ENCODE results near the gene ATF6. TPM values are rescaled to one million over a fixed set of nuclear protein-coding genes. Genes with fewer than 3 reads are reported as not detected.

Gene ATF6
- total RNA-seq, 3 donors from 2014 or later = 21.7 to 24.9 (median 24.5) TPM

DNA sequence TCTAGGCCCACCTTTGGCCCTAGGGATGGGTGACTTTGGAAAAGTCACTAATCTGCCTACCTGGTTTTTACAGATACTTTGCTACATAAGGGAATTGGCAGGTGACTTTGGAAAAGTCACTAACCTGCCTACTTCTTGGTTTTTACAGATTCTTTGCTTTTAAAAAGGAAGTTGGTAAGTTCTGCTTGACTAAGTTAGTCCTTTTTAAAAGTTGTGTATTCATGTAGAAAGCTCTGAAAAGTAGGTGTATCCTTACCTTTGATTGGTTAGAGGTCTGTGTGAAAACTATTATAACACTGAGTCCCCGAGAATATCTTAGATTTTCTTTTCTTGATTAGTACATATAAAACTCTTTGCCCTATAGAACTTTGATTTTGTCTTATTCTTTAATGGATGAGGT lies 12.4 kb downstream of the ATF6 start:
- TF ChIP-seq, protein P1, sequence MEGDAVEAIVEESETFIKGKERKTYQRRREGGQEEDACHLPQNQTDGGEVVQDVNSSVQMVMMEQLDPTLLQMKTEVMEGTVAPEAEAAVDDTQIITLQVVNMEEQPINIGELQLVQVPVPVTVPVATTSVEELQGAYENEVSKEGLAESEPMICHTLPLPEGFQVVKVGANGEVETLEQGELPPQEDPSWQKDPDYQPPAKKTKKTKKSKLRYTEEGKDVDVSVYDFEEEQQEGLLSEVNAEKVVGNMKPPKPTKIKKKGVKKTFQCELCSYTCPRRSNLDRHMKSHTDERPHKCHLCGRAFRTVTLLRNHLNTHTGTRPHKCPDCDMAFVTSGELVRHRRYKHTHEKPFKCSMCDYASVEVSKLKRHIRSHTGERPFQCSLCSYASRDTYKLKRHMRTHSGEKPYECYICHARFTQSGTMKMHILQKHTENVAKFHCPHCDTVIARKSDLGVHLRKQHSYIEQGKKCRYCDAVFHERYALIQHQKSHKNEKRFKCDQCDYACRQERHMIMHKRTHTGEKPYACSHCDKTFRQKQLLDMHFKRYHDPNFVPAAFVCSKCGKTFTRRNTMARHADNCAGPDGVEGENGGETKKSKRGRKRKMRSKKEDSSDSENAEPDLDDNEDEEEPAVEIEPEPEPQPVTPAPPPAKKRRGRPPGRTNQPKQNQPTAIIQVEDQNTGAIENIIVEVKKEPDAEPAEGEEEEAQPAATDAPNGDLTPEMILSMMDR (IDR thresholded peaks at IDR 0.05) = no peak
- ATAC-seq (no peak), DNase-seq (no peak)
- no peaks in the 10 kb centered on the region for H3K4me1 ChIP-seq (ENCODE audit: low read depth)
- no peak overlapping the region for H3K4me3 ChIP-seq
- H3K9me3 ChIP-seq = no peaks in the 10 kb centered on the region
- intact Hi-C loops (cut with DNase I, micrococcal nuclease) = no loop called here
- no peaks in the 10 kb centered on the region for H3K36me3 ChIP-seq (ENCODE audit: low read depth)

DNA sequence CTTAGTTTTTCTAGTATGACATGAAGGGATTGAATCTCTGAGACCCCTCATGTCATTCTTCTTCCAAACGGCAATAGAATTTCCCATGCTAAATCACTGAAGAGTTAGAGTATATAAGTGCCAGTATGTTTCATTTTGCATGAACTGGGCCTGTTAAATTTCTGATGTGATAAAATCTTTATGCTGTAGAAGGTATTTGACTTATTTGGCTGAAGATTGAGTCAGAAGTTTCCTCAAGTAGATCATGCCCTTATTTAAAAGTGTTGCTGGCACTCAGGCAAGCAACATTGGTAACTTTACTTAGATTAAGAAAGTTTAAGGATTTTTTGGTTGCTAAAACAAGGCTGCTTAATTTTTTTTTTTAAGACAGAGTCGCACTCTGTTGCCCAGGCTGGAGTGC lies 13.3 kb downstream of the ATF6 start:
- intact Hi-C loops (cut with DNase I, micrococcal nuclease) = no loop called here
- DNase-seq (no peak), ATAC-seq (no peak)
- TF ChIP-seq, protein P1 (IDR thresholded peaks at IDR 0.05) = no peak
- H3K4me1 ChIP-seq (ENCODE audit: low read depth) = no peaks in the 10 kb centered on the region
- no peaks in the 10 kb centered on the region for H3K9me3 ChIP-seq
- no peak overlapping the region for H3K4me3 ChIP-seq
- no peaks in the 10 kb centered on the region for H3K36me3 ChIP-seq (ENCODE audit: low read depth)

DNA sequence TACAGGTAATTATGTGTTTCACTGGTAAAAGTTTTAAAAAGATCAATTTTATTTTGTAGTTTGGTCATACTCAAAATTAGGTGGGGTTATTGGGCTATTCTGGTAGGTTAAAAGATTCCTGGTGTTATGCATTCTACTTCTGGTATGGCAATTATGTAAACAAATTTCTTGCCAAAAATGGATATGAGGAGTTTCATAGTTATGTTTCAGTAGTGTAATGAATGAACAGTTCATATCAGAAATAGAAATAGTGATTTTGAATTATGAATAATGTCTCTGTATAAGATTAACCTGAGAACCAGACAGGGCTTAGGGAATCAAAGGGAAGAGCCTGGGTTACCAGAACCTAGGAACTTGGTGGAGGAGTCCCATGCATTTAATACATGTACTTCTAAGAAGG lies 15.9 kb downstream of the ATF6 start:
- TF ChIP-seq, protein P1 (IDR thresholded peaks at IDR 0.05) = no peak
- Histone ChIP-seq H3K9me3 (no peaks in the 10 kb centered on the region), H3K4me3 (no peak overlapping the region), H3K36me3 (ENCODE audit: low read depth) (no peaks in the 10 kb centered on the region), H3K4me1 (ENCODE audit: low read depth) (no peaks in the 10 kb centered on the region)
- intact Hi-C loops (cut with DNase I, micrococcal nuclease) = no loop called here
- no peak for ATAC-seq
- no peak for DNase-seq

DNA sequence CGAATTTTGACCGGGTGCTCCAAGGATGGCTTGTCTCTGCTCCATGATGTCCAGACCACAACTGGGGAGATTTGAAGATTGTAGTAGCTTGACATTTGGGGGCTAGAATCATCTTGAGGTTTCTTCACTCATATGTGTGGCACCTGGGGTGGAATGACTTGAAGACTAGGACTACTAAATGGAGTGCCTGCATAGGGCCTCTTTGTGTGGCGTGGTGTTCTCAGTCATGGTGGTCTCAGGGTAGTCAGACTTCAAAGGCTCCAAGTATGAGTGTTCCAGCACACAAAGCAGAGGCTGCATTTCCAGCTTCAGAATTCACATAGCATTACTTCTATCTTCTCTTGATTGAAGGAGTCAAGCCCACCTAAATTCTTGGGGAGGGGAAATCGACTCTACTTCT lies 16.8 kb downstream of the ATF6 start:
- H3K4me1 ChIP-seq (ENCODE audit: low read depth) = no peaks in the 10 kb centered on the region
- TF ChIP-seq, protein P1 (IDR thresholded peaks at IDR 0.05) = no peak
- H3K4me3 ChIP-seq = no peak overlapping the region
- DNase-seq = no peak
- intact Hi-C loops (cut with DNase I, micrococcal nuclease) = no loop called here
- ATAC-seq = no peak
- H3K9me3 ChIP-seq = no peaks in the 10 kb centered on the region
- H3K36me3 ChIP-seq (ENCODE audit: low read depth) = no peaks in the 10 kb centered on the region

DNA sequence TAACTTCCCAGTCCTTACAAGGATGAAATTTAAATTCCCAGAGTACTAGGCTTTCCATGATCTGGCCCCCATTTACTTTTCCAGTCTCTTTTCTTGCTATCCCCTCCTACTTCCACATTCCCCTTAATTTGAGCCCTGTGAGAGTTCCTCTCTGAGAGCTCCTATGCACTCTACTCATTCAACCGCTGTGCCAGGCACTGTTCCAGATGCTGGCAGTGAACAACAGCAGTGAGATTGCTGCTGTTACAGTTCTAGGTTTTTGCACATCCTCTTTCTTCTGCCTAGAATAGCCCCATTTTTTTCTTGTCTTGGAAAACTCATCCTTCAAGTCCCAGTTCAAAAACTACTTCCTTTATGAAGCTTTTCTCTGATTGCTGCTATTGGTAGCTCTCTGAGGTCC lies 18.8 kb downstream of the ATF6 start:
- intact Hi-C loops (cut with DNase I, micrococcal nuclease) = no loop called here
- no peaks in the 10 kb centered on the region for H3K36me3 ChIP-seq (ENCODE audit: low read depth)
- H3K4me1 ChIP-seq (ENCODE audit: low read depth) = no peaks in the 10 kb centered on the region
- no peak overlapping the region for H3K4me3 ChIP-seq
- ATAC-seq = no peak
- TF ChIP-seq, protein P1 (IDR thresholded peaks at IDR 0.05) = no peak
- no peak for DNase-seq
- no peaks in the 10 kb centered on the region for H3K9me3 ChIP-seq

DNA sequence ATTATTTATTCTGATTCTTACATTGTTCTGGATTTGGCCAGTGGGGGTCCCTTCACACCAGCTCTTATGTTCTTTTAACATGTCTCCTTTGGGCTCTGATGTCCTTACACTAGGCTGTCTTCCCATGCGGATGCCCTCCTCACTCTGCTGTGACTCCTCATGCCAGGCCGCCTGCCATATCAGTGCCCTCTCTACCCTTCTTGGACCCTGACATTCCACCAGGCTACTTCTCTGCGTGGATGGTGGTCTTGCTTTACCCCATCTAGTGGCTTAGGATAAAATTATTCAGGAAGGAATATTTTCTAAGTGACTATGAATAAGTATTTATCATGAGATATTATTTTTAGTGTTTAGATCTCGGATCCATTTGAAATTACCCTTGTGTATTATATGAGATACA lies 21.2 kb downstream of the ATF6 start:
- TF ChIP-seq, protein P1 (IDR thresholded peaks at IDR 0.05) = no peak
- intact Hi-C loops (cut with DNase I, micrococcal nuclease) = no loop called here
- no peak for DNase-seq
- Histone ChIP-seq H3K36me3 (ENCODE audit: low read depth) (no peaks in the 10 kb centered on the region), H3K4me1 (ENCODE audit: low read depth) (no peaks in the 10 kb centered on the region), H3K9me3 (no peaks in the 10 kb centered on the region), H3K4me3 (no peak overlapping the region)
- ATAC-seq = no peak

Data from mucosa of descending colon (tissue), 3 donors.